Endodermal cell (in vitro differentiated cells): ENCODE results near the gene FOXP4. TPM values are rescaled to one million over a fixed set of nuclear protein-coding genes. Genes with fewer than 3 reads are reported as not detected.

ENCODE experiments used
- DNase-seq: peaks from one replicate; pipeline ENCODE4 v3.0.0-alpha.2; 2017
- H3K27ac ChIP-seq: 2 replicates; pipeline ENCODE4 v1.5.1; 2013; ENCODE audit warnings: mild to moderate bottlenecking, low read depth, low read length, moderate library complexity
- H3K27me3 ChIP-seq: 2 replicates; pipeline ENCODE4 v1.6.1; 2013; ENCODE audit warnings: mild to moderate bottlenecking, low read length, moderate library complexity; ENCODE audit not compliant: insufficient read depth, control insufficient read depth, poor library complexity, severe bottlenecking
- H3K36me3 ChIP-seq: 2 replicates; pipeline ENCODE4 v1.7.0; 2013; ENCODE audit warnings: mild to moderate bottlenecking, low read length, moderate library complexity; ENCODE audit not compliant: control insufficient read depth, insufficient read depth
- H3K4me1 ChIP-seq: one replicate; pipeline ENCODE4 v1.7.0; 2013; ENCODE audit warnings: low read length; ENCODE audit not compliant: control insufficient read depth, insufficient read depth
- H3K4me3 ChIP-seq: 2 replicates; pipeline ENCODE4 v1.5.1; 2013; ENCODE audit warnings: mild to moderate bottlenecking, low read length, moderate library complexity
- H3K9ac ChIP-seq: 2 replicates; pipeline ENCODE4 v1.6.1; 2013; ENCODE audit warnings: mild to moderate bottlenecking, low read length, moderate library complexity; ENCODE audit not compliant: poor library complexity, severe bottlenecking; ENCODE audit errors: extremely low read depth
- H3K9me3 ChIP-seq: 2 replicates; pipeline ENCODE4 v1.6.1; 2013; ENCODE audit warnings: mild to moderate bottlenecking, low read length, moderate library complexity; ENCODE audit not compliant: control insufficient read depth
- H3K27ac Mint-ChIP-seq: 2 replicates; pipeline ENCODE4 v1.8.0; 2020; ENCODE audit warnings: mixed read lengths
- H3K27me3 Mint-ChIP-seq: 2 replicates; pipeline ENCODE4 v1.8.0; 2021; ENCODE audit warnings: mild to moderate bottlenecking, mixed read lengths; ENCODE audit not compliant: insufficient read depth
- H3K36me3 Mint-ChIP-seq: 2 replicates; pipeline ENCODE4 v1.8.0; 2020; ENCODE audit warnings: low read depth, mixed read lengths
- H3K4me1 Mint-ChIP-seq: 2 replicates; pipeline ENCODE4 v1.8.0; 2020; ENCODE audit warnings: mixed read lengths
- H3K4me3 Mint-ChIP-seq: 2 replicates; pipeline ENCODE4 v1.8.0; 2020; ENCODE audit warnings: mild to moderate bottlenecking, moderate library complexity, mixed read lengths
- H3K9me3 Mint-ChIP-seq: 2 replicates; pipeline ENCODE4 v1.8.0; 2020; ENCODE audit warnings: mild to moderate bottlenecking, mixed read lengths
- WGBS, 2 experiments: methylation state at CpG; one replicate each; pipeline versions ENCODE4 v1.1.5 to v1.1.7; 2013; ENCODE audit warnings: missing lambda C conversion rate in 2 of 2, mixed read lengths in 1 of 2; ENCODE audit not compliant: insufficient coverage in 1 of 2, insufficient read length in 1 of 2; 5-methylcytosine and 5-hydroxymethylcytosine counted together
- total RNA-seq, 2 donors: library from RNA; stranded (reverse); fragmentation: NEBNext Ultra II Directional in 1 of 2; extraction: Animal tissue kit (Norgen Biotek cat#: 25700) in 1 of 2; gene quantifications; 2 replicates in 1 of 2; 3 replicates in 1 of 2; pipeline ENCODE4 v1.2.1, GENCODE V29; 2021
- TF ChIP-seq, protein P1 (sequence below): fragments of 200-600 bp; sonication (generic); conservative IDR thresholded peaks from 2 replicates; pipeline ENCODE4 v1.5.0; 2021; ENCODE audit warnings: antibody characterized with exemption, mild to moderate bottlenecking

FOXP4 gene
- total RNA-seq, 2 donors from 2014 or later = 44.4 to 47.7 TPM

DNA sequence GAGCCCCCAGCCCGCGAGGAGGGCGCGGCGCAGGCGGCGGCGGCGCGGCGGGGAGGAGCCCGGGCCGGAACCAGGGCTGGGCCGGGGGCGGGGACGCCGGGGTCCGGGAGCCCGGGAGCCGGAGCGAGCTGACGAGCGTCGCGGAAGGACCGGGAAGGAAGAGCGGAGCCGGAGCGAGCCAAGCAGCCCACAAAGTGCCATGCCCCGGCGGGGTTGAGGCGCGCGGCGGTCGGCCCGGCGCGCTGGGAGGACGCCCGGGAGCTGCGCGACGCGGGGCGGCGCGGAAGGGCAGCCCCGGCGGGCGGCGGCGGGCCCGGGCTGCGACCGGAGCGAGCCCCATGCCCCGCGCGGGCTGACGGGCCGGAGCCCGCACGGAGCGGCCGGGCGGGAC, 289 bp downstream of the FOXP4 start:
- Mint-ChIP-seq H3K9me3 (no peaks in the 10 kb centered on the region), H3K4me3 (peak overlapping the region; percentile 93), H3K4me1 (peaks cover 38% of the 10 kb centered on the region), H3K27ac (no peak overlapping the region), H3K27me3 (peaks cover 75% of the 10 kb centered on the region), H3K36me3 (peaks cover 11% of the 10 kb centered on the region)
- Histone ChIP-seq H3K9me3 (no peaks in the 10 kb centered on the region), H3K27me3 (peaks cover 26% of the 10 kb centered on the region), H3K4me1 (peaks cover 24% of the 10 kb centered on the region), H3K27ac (no peak overlapping the region), H3K9ac (peak overlapping the region; percentile 63), H3K36me3 (peaks cover 18% of the 10 kb centered on the region), H3K4me3 (no peak overlapping the region)
- DNase-seq = no peak
- 0% methylated on average over 2 to 67 of the region's 67 CpGs for WGBS, 2 experiments
- TF ChIP-seq, protein P1, sequence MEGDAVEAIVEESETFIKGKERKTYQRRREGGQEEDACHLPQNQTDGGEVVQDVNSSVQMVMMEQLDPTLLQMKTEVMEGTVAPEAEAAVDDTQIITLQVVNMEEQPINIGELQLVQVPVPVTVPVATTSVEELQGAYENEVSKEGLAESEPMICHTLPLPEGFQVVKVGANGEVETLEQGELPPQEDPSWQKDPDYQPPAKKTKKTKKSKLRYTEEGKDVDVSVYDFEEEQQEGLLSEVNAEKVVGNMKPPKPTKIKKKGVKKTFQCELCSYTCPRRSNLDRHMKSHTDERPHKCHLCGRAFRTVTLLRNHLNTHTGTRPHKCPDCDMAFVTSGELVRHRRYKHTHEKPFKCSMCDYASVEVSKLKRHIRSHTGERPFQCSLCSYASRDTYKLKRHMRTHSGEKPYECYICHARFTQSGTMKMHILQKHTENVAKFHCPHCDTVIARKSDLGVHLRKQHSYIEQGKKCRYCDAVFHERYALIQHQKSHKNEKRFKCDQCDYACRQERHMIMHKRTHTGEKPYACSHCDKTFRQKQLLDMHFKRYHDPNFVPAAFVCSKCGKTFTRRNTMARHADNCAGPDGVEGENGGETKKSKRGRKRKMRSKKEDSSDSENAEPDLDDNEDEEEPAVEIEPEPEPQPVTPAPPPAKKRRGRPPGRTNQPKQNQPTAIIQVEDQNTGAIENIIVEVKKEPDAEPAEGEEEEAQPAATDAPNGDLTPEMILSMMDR = no peak

DNA sequence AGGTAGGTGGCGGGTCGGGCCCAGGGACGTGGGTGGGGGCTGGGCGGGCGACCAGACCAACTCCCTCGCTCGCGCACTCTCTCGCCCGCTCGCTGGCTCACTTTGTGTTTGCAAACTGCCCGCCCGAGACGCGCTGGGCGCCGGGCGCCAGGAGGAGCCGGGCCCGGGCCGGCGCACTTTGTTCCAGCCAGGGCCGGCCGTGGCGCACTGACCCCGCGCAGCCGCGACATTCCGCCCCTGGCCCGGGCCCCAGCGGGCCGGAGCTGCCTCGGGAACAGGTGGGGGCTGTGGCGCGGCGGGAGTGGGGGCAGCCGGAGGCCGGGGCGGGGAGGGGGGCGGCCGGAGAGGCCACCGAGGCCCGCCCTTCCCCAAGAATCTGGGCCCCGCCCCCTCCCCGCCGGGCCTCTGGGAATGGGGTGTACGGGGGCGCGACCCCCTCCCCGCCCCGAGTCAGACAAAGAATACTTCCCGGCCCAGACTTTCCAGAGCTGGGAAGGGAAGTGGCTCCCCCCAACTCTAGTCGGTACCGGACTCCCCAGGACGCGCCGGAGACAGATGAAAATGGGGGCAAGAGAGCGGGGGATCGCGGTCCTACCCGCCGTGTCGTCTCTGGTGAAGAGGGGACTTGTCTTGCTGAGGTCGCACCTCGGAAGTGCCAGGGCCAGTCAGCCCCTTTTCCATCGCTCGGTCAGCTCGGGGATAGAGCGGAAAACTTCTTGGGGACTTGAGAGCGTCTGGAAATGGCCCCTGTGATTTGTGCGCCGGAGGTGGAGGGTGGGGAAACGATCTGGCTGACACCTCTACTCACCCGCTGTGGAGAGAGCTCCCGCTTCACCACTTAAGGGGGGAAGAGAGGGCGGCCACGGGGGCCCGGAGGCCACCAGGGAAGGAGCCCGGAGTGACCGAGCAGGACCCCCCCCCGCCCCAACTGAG, 951 bp downstream of the FOXP4 start:
- H3K4me3 ChIP-seq = peak overlapping the region; percentile 94
- H3K9me3 Mint-ChIP-seq = no peaks in the 10 kb centered on the region
- H3K27me3 ChIP-seq = peaks cover 26% of the 10 kb centered on the region
- H3K27me3 Mint-ChIP-seq = peaks cover 75% of the 10 kb centered on the region
- peaks cover 30% of the 10 kb centered on the region for H3K4me1 ChIP-seq
- peaks cover 24% of the 10 kb centered on the region for H3K36me3 ChIP-seq
- H3K36me3 Mint-ChIP-seq = peaks cover 15% of the 10 kb centered on the region
- peak overlapping the region; percentile 76 for H3K27ac Mint-ChIP-seq
- peaks cover 42% of the 10 kb centered on the region for H3K4me1 Mint-ChIP-seq
- peak overlapping the region; percentile 93 for H3K4me3 Mint-ChIP-seq
- no peak overlapping the region for H3K27ac ChIP-seq
- 0% methylated on average over 25 to 82 of the region's 82 CpGs for WGBS, 2 experiments
- H3K9ac ChIP-seq = peak overlapping the region; percentile 63
- DNase-seq = peak; percentile 84
- TF ChIP-seq, protein P1 = no peak
- no peaks in the 10 kb centered on the region for H3K9me3 ChIP-seq

DNA sequence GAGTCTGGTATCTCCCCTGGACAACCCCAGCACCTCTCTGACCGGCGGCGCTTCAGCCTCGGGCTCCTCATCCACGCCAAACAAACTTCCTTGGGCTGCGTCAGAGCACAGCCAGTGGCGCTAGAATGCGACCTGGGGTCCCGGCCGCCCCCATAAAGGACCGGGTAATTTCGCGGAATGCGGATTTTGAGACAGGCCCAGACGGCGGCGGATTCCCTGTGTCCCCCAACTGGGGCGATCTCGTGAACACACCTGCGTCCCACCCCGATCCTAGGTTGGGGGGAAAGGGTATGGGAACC, 1.6 kb downstream of the FOXP4 start:
- Mint-ChIP-seq H3K36me3 (peaks cover 19% of the 10 kb centered on the region), H3K4me1 (peaks cover 47% of the 10 kb centered on the region), H3K27ac (no peak overlapping the region), H3K27me3 (peaks cover 77% of the 10 kb centered on the region), H3K4me3 (peak overlapping the region; percentile 93), H3K9me3 (no peaks in the 10 kb centered on the region)
- WGBS, 2 experiments = 1% methylated on average over 17 to 21 of the region's 21 CpGs
- DNase-seq = no peak
- peak overlapping the region; percentile 63 for H3K9ac ChIP-seq
- peaks cover 29% of the 10 kb centered on the region for H3K36me3 ChIP-seq
- peak overlapping the region; percentile 94 for H3K4me3 ChIP-seq
- no peak overlapping the region for H3K27ac ChIP-seq
- peaks cover 33% of the 10 kb centered on the region for H3K4me1 ChIP-seq
- peaks cover 26% of the 10 kb centered on the region for H3K27me3 ChIP-seq
- TF ChIP-seq, protein P1 = no peak
- no peaks in the 10 kb centered on the region for H3K9me3 ChIP-seq
